HepG2 (cell line): Measurements from ENCODE around the gene DENND4B. TPM values are rescaled to one million over a fixed set of nuclear protein-coding genes. Genes with fewer than 3 reads are reported as not detected.

Experiments used
- AHR ChIP-seq: IDR thresholded peaks from 2 replicates; pipeline ENCODE4 v1.6.1; 2018; ENCODE audit warnings: missing genetic modification reagents, missing compliant biosample characterization
- ATF7-NPFF ChIP-seq: sonication (generic); formaldehyde crosslinking; IDR thresholded peaks from 2 replicates; pipeline ENCODE4 v1.8.1; 2023; ENCODE audit warnings: mild to moderate bottlenecking, low read depth, missing genetic modification reagents, moderate library complexity
- CC2D1A ChIP-seq: sonication (generic); formaldehyde crosslinking; IDR thresholded peaks from 2 replicates; pipeline ENCODE4 v1.8.1; 2023; ENCODE audit warnings: mild to moderate bottlenecking, missing genetic modification reagents
- RBM22 ChIP-seq: fragments of 200-400 bp; formaldehyde crosslinking; optimal IDR thresholded peaks from 2 replicates; pipeline ENCODE3; 2017; ENCODE audit warnings: mild to moderate bottlenecking, low read length, moderate library complexity
- ZFY ChIP-seq: sonication (generic); formaldehyde crosslinking; IDR thresholded peaks from 2 replicates; pipeline ENCODE4 v1.4.0; 2020; ENCODE audit warnings: missing genetic modification reagents
- polyA plus RNA-seq, 8 experiments: library from polyadenylated mRNA; depleted of rRNA in 3 of 8; stranded (reverse) in 7 of 8; unstranded in 1 of 8; fragments of >200 nt; fragmentation: Illumina TruSeq in 4 of 8; extraction: Trizol in 4 of 8; gene quantifications; 2 replicates each; pipeline versions ENCODE4 v1.2.1 to v1.2.3, GENCODE V29; 2011 to 2016; ENCODE audit warnings: low read depth in 4 of 8, missing spikeins in 1 of 8, mixed read lengths in 1 of 8; ENCODE audit not compliant: insufficient read depth in 1 of 8
- total RNA-seq, 5 experiments: library from RNA; depleted of rRNA; stranded (reverse); fragments of >200 nt; fragmentation: Illumina TruSeq; extraction: Trizol; gene quantifications; 2 replicates each; pipeline ENCODE4 v1.2.3, GENCODE V29; 2016; ENCODE audit warnings: low read depth in 1 of 5
- TF ChIP-seq, protein P1 (sequence below): sonication (generic); formaldehyde crosslinking; IDR thresholded peaks from 2 replicates; pipeline ENCODE4 v1.5.1; 2020; ENCODE audit warnings: missing genetic modification reagents, mild to moderate bottlenecking, borderline replicate concordance
- TF ChIP-seq, protein P2 (sequence below): sonication (generic); formaldehyde crosslinking; IDR thresholded peaks from 2 replicates; pipeline ENCODE4 v1.4.0; 2020; ENCODE audit warnings: missing genetic modification reagents, borderline replicate concordance
- TF ChIP-seq, protein P3 (sequence below): sonication (generic); formaldehyde crosslinking; IDR thresholded peaks from 2 replicates; pipeline ENCODE4 v1.5.1; 2020; ENCODE audit warnings: missing genetic modification reagents, mild to moderate bottlenecking, borderline replicate concordance
- TF ChIP-seq, protein P4 (sequence below), 2 experiments: fragments of 450-650 bp in 1 of 2; sonication (generic) in 1 of 2; formaldehyde crosslinking in 1 of 2; IDR thresholded peaks; 2 replicates each; pipeline versions ENCODE4 v1.6.1 to v1.8.0; 2016 to 2022; ENCODE audit warnings: antibody characterized with exemption in 1 of 2, mild to moderate bottlenecking in 1 of 2, missing genetic modification reagents in 1 of 2

The DENND4B gene
- total and polyA plus RNA-seq, 2 of the 13 experiments (the other 11 are each of a cell fraction or from before 2014, with no cell fraction given): 15.1 to 20.3 TPM

DNA sequence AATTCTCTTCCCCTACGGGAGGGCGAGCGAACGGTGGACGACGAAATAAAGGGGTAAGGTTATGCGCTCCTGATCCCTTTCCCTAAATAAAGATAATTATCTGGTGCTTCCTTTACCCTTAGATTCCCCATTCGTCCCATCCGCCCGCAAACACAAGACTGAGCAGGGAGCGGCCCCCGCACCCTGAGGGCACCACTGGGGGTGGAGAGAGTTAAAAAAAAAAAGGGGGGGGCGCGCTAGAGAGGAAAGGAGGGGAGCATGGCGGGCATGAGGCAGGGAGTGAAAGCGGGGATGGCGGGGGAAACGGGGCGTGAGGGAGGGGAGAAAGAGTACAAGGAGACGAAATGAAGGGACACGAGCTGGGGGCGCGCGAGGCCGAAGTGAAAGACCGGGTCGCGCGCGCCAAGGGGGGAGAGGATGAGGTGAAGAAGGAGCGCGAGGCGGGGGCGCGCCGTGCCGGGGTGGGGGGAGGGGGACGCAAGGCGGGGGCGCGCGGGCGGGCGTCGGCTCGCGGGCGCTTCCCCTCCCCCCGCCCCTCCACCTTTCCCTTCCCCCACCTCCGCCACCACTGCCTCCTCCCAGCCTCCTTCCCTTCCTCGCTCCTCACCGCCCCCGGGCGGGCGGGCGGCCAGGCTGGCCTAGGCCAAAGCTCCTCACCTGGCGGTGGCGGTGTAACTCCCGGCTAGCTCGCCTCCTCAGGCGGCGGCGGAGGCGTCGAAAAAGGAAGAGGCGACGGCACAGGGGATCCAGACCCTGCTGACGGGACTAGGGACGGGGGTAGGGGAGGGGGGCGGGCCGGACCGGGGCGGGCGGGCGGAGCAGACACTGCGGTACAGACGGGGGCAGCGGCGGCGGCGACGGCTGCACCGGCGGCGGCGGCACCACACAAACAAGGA is 24.2 kb downstream of the DENND4B start (continued):
- TF ChIP-seq, protein P1, sequence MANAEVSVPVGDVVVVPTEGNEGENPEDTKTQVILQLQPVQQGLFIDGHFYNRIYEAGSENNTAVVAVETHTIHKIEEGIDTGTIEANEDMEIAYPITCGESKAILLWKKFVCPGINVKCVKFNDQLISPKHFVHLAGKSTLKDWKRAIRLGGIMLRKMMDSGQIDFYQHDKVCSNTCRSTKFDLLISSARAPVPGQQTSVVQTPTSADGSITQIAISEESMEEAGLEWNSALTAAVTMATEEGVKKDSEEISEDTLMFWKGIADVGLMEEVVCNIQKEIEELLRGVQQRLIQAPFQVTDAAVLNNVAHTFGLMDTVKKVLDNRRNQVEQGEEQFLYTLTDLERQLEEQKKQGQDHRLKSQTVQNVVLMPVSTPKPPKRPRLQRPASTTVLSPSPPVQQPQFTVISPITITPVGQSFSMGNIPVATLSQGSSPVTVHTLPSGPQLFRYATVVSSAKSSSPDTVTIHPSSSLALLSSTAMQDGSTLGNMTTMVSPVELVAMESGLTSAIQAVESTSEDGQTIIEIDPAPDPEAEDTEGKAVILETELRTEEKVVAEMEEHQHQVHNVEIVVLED (CRISPR knock-in tag): no peak
- TF ChIP-seq, protein P2, sequence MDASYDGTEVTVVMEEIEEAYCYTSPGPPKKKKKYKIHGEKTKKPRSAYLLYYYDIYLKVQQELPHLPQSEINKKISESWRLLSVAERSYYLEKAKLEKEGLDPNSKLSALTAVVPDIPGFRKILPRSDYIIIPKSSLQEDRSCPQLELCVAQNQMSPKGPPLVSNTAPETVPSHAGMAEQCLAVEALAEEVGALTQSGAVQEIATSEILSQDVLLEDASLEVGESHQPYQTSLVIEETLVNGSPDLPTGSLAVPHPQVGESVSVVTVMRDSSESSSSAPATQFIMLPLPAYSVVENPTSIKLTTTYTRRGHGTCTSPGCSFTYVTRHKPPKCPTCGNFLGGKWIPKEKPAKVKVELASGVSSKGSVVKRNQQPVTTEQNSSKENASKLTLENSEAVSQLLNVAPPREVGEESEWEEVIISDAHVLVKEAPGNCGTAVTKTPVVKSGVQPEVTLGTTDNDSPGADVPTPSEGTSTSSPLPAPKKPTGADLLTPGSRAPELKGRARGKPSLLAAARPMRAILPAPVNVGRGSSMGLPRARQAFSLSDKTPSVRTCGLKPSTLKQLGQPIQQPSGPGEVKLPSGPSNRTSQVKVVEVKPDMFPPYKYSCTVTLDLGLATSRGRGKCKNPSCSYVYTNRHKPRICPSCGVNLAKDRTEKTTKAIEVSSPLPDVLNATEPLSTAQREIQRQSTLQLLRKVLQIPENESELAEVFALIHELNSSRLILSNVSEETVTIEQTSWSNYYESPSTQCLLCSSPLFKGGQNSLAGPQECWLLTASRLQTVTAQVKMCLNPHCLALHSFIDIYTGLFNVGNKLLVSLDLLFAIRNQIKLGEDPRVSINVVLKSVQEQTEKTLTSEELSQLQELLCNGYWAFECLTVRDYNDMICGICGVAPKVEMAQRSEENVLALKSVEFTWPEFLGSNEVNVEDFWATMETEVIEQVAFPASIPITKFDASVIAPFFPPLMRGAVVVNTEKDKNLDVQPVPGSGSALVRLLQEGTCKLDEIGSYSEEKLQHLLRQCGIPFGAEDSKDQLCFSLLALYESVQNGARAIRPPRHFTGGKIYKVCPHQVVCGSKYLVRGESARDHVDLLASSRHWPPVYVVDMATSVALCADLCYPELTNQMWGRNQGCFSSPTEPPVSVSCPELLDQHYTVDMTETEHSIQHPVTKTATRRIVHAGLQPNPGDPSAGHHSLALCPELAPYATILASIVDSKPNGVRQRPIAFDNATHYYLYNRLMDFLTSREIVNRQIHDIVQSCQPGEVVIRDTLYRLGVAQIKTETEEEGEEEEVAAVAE (CRISPR knock-in tag): no peak
- TF ChIP-seq, protein P3, sequence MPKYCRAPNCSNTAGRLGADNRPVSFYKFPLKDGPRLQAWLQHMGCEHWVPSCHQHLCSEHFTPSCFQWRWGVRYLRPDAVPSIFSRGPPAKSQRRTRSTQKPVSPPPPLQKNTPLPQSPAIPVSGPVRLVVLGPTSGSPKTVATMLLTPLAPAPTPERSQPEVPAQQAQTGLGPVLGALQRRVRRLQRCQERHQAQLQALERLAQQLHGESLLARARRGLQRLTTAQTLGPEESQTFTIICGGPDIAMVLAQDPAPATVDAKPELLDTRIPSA (CRISPR knock-in tag): no peak
- TF ChIP-seq ATF7-NPFF (CRISPR knock-in tag) (no peak), CC2D1A (CRISPR knock-in tag) (no peak), ZFY (CRISPR knock-in tag) (peak; percentile 57; the same call in 1 of the 2 replicates), RBM22 (no peak), AHR (CRISPR knock-in tag) (peak; percentile 27; the same call in 1 of the 2 replicates)
- TF ChIP-seq, protein P4, sequence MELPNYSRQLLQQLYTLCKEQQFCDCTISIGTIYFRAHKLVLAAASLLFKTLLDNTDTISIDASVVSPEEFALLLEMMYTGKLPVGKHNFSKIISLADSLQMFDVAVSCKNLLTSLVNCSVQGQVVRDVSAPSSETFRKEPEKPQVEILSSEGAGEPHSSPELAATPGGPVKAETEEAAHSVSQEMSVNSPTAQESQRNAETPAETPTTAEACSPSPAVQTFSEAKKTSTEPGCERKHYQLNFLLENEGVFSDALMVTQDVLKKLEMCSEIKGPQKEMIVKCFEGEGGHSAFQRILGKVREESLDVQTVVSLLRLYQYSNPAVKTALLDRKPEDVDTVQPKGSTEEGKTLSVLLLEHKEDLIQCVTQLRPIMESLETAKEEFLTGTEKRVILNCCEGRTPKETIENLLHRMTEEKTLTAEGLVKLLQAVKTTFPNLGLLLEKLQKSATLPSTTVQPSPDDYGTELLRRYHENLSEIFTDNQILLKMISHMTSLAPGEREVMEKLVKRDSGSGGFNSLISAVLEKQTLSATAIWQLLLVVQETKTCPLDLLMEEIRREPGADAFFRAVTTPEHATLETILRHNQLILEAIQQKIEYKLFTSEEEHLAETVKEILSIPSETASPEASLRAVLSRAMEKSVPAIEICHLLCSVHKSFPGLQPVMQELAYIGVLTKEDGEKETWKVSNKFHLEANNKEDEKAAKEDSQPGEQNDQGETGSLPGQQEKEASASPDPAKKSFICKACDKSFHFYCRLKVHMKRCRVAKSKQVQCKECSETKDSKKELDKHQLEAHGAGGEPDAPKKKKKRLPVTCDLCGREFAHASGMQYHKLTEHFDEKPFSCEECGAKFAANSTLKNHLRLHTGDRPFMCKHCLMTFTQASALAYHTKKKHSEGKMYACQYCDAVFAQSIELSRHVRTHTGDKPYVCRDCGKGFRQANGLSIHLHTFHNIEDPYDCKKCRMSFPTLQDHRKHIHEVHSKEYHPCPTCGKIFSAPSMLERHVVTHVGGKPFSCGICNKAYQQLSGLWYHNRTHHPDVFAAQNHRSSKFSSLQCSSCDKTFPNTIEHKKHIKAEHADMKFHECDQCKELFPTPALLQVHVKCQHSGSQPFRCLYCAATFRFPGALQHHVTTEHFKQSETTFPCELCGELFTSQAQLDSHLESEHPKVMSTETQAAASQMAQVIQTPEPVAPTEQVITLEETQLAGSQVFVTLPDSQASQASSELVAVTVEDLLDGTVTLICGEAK (IDR thresholded peaks at IDR 0.05): no peak
- TF ChIP-seq, protein P4 (CRISPR knock-in tag; IDR thresholded peaks at IDR 0.05): no peak
